ENCODE data around the gene OR4L1.

The OR4L1 gene

DNA sequence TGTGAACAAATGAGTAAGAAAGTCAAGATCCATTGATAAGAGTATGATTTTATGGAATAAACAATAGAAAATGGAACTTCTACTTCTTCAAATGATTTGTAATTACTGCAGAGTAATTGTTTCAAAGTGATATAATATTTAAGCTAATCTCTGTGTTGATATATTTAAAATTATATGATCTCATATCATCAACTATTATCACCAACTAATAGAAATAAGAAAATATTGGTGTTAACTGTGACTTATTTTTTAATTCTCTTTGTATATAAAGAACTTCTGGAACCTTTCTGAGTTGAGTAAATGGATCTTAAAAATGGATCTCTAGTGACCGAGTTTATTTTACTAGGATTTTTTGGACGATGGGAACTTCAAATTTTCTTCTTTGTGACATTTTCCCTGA, at the start of gene OR4L1:
Gene OR4L1 (plus strand): TSS at position 301 of the 400 bp plus-strand sequence. CDS start 0 bp downstream, at position 301.
- H3K27ac ChIP-seq = no peak within 1 kb of the TSS
- no peak for TF ChIP-seq CTCF (conservative IDR thresholded peaks at IDR 0.05)

GRCh38 chr14:20019257-20019865, 40.5 kb upstream of the OR4L1 start, which contains the start of gene OR4K14:
TSS of gene OR4K14 (minus strand) at chr14:20019307. CDS start at chr14:20015193, 4,114 bp downstream.
- no peak within 1 kb of the TSS for H3K27ac ChIP-seq
- TF ChIP-seq CTCF (conservative IDR thresholded peaks at IDR 0.05) = no peak

DNA sequence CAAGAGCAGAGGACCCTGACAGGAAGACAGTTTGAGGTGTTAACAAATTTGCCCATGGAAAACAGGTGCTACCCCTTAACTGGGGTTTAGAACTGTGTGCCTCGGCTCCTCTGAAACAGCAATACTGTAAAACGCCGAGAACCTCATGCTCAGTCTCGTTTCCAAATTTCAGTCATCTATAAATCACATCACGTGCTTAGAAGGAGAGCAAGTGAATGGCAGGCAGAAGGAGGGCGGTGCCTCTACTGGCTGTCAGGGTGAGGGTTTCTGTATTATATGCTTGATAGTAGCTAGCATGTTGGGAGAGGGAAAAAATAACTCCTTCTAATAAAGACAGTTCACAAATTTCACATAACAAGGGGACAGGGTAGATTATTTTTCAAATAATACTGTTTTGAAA, 28.8 kb upstream of the OR4L1 start:
- no peak overlapping the region for H3K27ac ChIP-seq
- no peak for TF ChIP-seq CTCF (conservative IDR thresholded peaks at IDR 0.05)

DNA sequence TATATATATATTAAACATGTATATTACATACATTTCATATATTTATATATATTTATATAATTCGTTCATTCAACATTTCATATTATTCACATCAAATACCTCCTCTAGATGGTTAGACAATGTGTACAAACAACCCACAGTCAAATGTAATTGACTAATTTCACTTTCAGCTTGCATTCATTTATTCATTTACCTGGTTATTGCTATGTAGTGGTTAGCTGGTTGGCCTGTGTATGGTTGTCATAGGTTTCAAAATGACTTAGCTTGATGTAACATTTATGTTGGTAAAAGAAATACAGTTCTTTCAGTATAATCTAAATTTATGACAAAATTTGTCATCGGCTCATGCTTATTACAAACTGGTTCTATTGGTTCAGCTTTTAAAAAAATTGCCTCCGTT, 24.4 kb upstream of the OR4L1 start:
- no peak overlapping the region for H3K27ac ChIP-seq
- no peak for TF ChIP-seq CTCF (conservative IDR thresholded peaks at IDR 0.05)

- no peak for TF ChIP-seq CTCF (conservative IDR thresholded peaks at IDR 0.05)
- H3K27ac ChIP-seq = no peak within 1 kb of the TSS
These were observed 23.9 kb upstream of the OR4L1 start, which contains the start of gene OR4K13 for GRCh38 chr14:20035938-20036337. TSS of gene OR4K13 (minus strand) at chr14:20036038. CDS start at chr14:20034758, 1,280 bp downstream.

DNA sequence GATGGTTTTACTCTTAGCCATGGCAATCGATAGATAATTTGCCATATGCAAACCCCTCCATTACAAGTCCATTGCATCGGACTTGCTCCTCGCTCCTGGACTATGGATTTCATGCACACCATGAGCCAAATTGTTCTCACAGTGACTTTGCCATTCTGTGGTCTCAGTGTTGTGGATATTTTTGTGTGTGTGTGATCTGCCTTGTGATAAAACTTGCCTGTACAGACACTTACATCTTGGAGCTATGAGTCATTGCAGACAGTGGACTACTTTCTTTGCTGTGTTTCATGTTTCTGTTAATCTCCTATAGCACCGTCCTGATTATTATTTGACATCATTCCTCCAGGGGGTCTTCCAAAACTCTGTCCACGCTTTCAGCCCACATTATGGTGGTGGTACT, 15.6 kb upstream of the OR4L1 start:
- no peak for TF ChIP-seq CTCF (conservative IDR thresholded peaks at IDR 0.05)
- no peak overlapping the region for H3K27ac ChIP-seq

DNA sequence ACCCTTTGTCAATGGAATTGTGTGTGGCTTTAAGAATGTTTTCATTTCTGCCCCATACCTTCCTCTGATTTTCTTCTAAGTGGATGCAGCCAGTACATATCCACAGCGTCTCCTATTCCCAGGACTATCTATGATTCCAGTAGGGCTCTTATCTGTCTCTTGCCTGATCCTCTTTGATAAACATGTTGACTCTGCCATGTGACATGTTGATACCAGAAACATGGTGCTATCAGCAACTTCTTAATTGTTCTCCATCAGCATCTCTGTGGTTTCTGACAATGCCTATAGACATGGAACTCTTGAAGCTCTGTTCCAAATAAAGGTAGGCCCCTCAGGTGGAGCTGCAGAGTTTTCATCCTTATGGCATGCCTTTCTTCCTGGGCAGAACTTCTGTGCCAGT, 11.6 kb upstream of the OR4L1 start:
- TF ChIP-seq CTCF (conservative IDR thresholded peaks at IDR 0.05) = no peak
- no peak overlapping the region for H3K27ac ChIP-seq

Measured in VCaP (cell line).